ENCODE results near the gene CTH. TPM values are rescaled to one million over a fixed set of nuclear protein-coding genes. Genes with fewer than 3 reads are reported as not detected.
A peak's percentile ranks its signal among the peaks of the same experiment; 100 is the strongest.

The CTH gene
- total RNA-seq, 1 experiment from 2014 or later, result 14.7 TPM

- intact Hi-C loops (cut with micrococcal nuclease), result no loop called here
- no peaks in the 10 kb centered on the region for H3K36me3 ChIP-seq (ENCODE audit: control insufficient read depth in 1 of 2, insufficient read depth in 2 of 2, low read length in 2 of 2)
- BruUV-seq (replicated peaks), result no TSS peak
- ATAC-seq (peak; percentile 36), DNase-seq (ENCODE audit: low read depth, low spot score) (no peak)
- no peak overlapping the region for H3K27ac ChIP-seq (ENCODE audit: low read depth, low read length)
- H3K27me3 ChIP-seq (ENCODE audit: insufficient read depth, low read length), result no peaks in the 10 kb centered on the region
- no peaks in the 10 kb centered on the region for H3K79me2 ChIP-seq (ENCODE audit: insufficient read depth, low read length)
- no peaks in the 10 kb centered on the region for H3K9me3 ChIP-seq (ENCODE audit: control insufficient read depth in 1 of 2, insufficient read depth in 1 of 2, low read depth in 1 of 2, low read length in 2 of 2)
- TF ChIP-seq CEBPB (IDR thresholded peaks at IDR 0.05; ENCODE audit: low read depth) (no peak), SIN3A (IDR thresholded peaks at IDR 0.05; ENCODE audit: low read depth) (no peak), MAX (IDR thresholded peaks at IDR 0.05) (no peak), POLR2AphosphoS5 (IDR thresholded peaks at IDR 0.05; ENCODE audit: low read depth, low read length) (no peak), FOSL1 (IDR thresholded peaks at IDR 0.05; ENCODE audit: low read depth) (no peak), CTCF (IDR thresholded peaks at IDR 0.05 in 2 of 3, conservative IDR thresholded peaks at IDR 0.05 in 1 of 3; ENCODE audit: borderline replicate concordance in 1 of 3, insufficient read depth in 1 of 3, low read depth in 2 of 3, low read length in 2 of 3) (no peak), EGR1 (IDR thresholded peaks at IDR 0.05; ENCODE audit: low read depth) (no peak), ZNF274 (IDR thresholded peaks at IDR 0.05; ENCODE audit: low read depth, low read length) (no peak), ZBTB33 (IDR thresholded peaks at IDR 0.05; ENCODE audit: extremely low read depth, insufficient replicate concordance, low read length) (no peak), EZH2 (IDR thresholded peaks at IDR 0.05) (no peak)
- H3K4me3 ChIP-seq (replicated peaks in 1 of 2; ENCODE audit: low read depth in 1 of 2, low read length in 2 of 2), result no peak overlapping the region
- POLR2A ChIA-PET, result no interaction called here
- RAD21 ChIA-PET (ENCODE audit: low non-redundant PET in 1 of 2, low total read pairs in 2 of 2, uncharacterized antibody in 2 of 2, unreplicated experiment in 2 of 2), result no interaction called here
- no peaks in the 10 kb centered on the region for H3K9me2 ChIP-seq (ENCODE audit: insufficient read depth)
- H3K4me1 ChIP-seq (ENCODE audit: control insufficient read depth in 1 of 2, insufficient read depth in 2 of 2, low read length in 2 of 2), result peaks cover 0 to 7% of the 10 kb centered on the region in 2 experiments; a peak in 1 of 4 replicates
- H2AFZ ChIP-seq (ENCODE audit: low read depth, low read length, poor library complexity, severe bottlenecking), result no peak overlapping the region
- H3K4me2 ChIP-seq (ENCODE audit: low read length), result no peak overlapping the region
- H3K9ac ChIP-seq (ENCODE audit: low read length), result no peak overlapping the region
- no peaks in the 10 kb centered on the region for H4K20me1 ChIP-seq (ENCODE audit: insufficient read depth)
- CTCF ChIA-PET, result interaction anchor here (1.5 kb wide), 1 partner anchor 749 kb away, joined by 4 read pairs; no protein-coding TSS in a partner anchor
Measured at GRCh38 chr1:70486676-70487458, 75.8 kb downstream of the CTH start.
